Hematopoietic multipotent progenitor cell treated with erythropoietin and hydrocortisone succinate and interleukin-3 and kit ligand, for 6 days (in vitro differentiated cells): ENCODE measurements around the gene FAAP100.
"Not testable (repeated sequence)": the region's sequence is repeated elsewhere in the genome, so short reads cannot be mapped to it uniquely, and the experiment has no call there.

Experiments
- DNase-seq: peaks from one replicate; pipeline ENCODE4 v3.0.0-alpha.2; 2015

FAAP100 gene

GRCh38 chr17:81536299-81537290 is 15.6 kb downstream of the FAAP100 start:
- peak; percentile 75 for DNase-seq

- no peak for DNase-seq
Observed at GRCh38 chr17:81535480-81536298, 16.5 kb downstream of the FAAP100 start.

DNA sequence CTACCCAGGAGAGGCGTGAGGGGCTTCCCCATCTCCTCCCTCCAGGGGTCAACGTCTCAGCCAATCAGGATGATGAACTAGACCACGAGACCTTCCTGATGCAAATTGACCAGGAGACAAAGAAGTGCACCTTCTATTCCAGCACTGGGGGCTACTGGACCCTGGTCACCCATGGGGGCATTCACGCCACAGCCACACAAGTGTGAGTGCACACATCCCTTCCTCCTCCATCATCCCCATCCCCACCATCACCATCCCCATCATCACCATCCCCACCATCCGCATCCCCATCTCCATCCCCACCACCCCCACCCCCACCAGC is 17.2 kb downstream of the FAAP100 start:
- no peak for DNase-seq

DNA sequence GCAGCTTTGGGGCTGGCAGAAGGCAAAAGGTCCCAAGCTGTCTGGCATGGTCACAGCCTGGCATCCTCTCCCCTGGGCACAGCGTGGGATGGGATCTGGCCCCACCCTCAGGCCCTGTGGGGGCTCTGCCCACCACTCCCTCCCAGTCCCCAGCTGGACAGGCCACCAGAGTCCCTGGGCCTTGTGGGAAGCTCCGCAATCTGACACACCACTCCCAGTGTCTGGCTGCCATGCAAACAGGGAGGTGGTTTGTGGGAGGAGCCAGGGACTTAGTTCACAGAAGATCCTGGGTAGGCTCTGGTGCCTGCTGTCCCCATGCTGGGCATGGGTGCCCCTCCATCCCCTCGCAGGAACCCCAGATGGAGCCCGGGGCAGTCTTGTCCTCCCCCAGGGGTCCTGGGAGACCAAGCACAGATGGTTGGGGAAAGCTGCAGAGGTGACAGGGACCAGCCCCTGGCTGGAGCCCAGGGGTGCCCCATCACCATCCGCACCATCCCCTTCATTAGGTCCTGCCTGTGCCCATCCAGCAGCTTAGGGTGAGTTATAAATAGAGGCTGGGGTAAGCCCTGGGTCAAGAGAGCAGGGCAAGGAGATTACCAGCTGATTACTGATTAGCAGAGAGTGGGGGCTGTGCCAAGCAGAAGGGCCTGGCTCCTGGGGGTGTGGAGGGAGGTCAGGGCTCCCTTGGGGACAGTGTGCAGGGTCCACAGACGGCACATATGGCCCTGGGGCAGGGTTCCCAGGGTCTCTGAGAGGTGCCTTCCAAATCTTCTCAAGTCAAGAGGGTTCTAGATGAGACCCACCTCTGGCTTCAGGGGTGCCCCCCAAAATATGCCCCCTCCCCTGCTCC is 17.8 kb downstream of the FAAP100 start:
- no peak for DNase-seq

GRCh38 chr17:81533339-81534141 is 18.6 kb downstream of the FAAP100 start:
- no peak for DNase-seq

GRCh38 chr17:81532490-81533287 is 19.5 kb downstream of the FAAP100 start:
- DNase-seq = no peak

- DNase-seq = not testable (repeated sequence)
Observed at GRCh38 chr17:81531998-81532404, 20.2 kb downstream of the FAAP100 start.

DNA sequence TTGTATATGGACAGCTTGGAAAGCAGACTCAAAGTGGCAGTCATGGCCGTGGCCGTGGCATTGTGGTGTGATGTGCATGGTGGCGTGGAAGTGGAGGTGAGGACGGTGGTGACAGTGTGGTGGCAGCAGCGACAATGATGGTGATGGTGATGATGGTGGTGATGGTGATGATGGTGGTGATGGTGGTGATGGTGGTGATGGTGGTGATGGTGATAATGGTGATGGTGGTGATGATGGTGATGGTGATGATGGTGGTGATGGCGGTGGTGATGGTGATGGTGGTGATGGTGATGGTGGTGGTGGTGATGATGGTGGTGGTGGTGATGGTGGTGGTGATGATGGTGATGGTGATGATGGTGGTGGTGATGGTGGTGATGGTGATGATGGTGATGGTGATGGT is 21.1 kb downstream of the FAAP100 start:
- not testable (repeated sequence) for DNase-seq

DNA sequence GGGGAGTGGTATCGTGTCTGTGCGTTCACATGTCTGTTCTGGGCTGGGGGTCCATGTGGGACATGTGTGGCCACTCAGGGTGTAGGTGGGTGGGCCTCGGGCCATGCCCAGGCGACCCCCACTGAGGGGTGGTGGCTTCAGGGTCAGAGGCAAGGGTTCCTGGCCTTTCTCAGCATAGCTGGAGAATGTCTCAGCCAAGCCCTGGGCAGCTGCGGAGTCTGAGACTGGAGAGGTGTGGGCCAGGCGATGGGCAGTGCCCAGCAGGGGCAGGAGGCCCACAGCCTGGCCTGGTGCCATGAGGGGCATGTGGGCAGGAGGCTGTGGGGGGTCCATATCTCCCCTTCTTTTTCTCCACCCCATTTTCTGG is 22.7 kb downstream of the FAAP100 start:
- no peak for DNase-seq

GRCh38 chr17:81528651-81529436 is 23.3 kb downstream of the FAAP100 start:
- no peak for DNase-seq

DNA sequence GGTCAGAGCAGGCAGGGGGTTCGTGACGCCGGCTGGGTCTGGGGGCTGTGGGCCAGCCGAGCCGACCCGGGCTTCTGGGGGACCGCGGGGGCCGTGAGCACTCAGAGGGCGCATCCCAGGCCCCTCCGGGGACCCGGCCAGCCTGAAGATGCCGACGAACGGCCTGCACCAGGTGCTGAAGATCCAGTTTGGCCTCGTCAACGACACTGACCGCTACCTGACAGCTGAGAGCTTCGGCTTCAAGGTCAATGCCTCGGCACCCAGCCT is 23.8 kb downstream of the FAAP100 start:
- no peak for DNase-seq

GRCh38 chr17:81527591-81528383 is 24.4 kb downstream of the FAAP100 start, which contains the start of gene FSCN2:
Gene FSCN2 (plus strand): TSS chr17:81528377. CDS start chr17:81528532, 155 bp downstream.
- no peak for DNase-seq

DNA sequence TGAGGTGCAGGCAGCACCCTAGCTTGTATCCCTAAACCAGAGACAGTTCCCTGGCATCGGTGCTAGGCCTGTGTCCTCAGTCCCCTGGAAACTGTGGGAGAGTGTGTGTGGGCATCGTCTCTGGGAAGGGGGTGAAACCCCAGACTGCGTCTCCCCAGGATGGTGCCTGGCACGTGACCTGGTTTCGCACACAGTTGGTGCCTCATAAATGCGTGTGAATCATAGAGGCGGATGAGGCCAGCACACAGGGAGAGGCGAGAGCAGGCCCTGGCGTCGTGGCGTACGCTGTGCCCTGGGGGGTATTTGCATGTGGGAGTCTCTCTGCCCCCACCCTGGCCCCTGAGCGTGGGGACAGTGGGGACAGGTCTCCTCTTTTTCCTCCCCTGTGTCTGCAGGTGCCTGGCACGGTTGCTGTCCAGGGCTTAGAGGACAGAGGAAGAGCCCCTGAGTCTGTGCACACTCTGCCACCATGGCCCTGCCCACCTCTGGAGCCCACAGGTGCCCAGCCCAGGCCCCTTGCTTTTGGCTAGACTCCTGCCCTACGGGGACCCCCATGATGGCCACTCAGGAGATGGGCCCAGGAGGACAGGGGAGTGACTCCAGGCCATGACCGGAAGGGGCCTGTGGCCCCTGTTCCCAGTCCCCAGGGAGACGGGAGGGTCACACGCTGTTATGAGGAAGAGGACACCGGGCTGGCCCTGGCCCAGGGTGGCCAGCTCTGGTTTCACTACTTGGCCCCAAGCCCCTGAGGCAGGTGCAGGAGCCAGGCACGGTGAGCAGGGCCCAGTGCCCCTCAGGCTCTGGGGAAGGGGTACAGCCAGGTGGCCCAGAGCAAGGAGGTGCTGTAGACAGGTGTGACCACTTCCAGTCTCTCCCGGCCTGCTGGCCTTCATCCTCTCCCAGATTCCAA is 25.2 kb downstream of the FAAP100 start:
- no peak for DNase-seq

DNA sequence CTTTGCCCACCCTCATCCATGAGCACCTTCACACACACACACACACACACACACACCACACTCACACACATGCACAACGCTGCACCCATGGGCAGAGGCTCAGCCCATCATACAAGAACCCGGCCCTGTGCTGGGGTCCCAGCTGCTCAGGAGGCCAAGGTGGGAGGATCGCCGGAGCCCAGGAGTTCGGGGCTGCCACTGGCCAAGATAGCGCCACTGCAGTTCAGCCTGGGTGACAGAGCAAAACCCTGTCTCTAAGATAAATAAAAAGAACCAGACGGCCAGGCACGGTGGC is 27.3 kb downstream of the FAAP100 start:
- no peak for DNase-seq

GRCh38 chr17:81524039-81524864 is 27.9 kb downstream of the FAAP100 start:
- no peak for DNase-seq

DNA sequence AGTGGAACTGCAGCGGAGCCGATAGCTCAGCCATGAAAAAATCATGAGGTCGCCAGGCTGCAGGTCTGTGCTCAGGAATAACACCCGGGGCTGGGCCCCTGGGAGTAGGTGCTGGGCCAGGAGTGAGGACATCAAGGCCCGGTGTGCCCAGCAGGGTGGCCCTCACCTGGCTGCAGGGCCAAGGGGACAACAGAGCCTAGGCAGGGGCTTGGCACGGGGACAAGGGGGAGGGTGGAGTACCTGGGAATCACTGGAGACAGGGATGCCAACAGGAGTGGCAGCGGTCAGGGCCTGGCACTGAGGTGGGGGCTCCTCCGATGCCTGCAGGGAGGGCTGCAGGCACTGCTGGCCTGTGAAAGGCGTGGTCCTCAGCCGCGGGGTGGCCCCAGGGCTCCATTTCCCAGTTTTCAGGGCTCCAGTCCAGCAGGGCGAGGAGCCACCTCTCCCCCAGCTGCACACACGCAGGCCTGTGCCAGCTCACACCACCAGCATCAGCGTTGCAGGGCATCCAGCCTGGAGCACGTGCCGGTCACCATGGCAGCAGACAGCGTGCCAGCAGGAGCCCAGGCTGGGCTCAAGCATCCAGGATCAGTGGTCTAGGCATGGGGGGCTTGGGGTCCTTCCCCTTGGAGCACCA is 28.6 kb downstream of the FAAP100 start:
- DNase-seq = no peak
